ENCODE measurements around the gene CCDC152.
"Not testable (repeated sequence)": the region's sequence is repeated elsewhere in the genome, so short reads cannot be mapped to it uniquely, and the experiment has no call there.

Gene CCDC152

DNA sequence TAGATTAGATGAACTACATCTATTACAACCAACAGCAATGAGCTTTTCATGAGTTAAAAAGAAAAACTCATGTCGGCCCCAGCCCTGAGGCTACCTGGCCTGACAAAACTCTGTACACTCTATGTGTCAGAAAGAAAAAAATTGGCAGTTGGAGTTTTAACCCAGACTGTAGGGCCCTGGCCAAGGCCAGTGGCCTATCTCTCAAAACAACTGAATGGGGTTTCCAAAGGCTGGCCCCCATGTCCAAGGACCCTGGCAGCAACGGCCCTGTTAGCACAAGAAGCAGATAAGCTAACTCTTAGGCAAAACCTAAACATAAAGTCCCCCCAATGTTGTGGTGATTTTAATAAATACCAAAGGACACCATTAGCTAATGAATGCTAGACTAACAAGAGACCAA is 59.9 kb downstream of the CCDC152 start:
- DNase-seq = not testable (repeated sequence)

DNA sequence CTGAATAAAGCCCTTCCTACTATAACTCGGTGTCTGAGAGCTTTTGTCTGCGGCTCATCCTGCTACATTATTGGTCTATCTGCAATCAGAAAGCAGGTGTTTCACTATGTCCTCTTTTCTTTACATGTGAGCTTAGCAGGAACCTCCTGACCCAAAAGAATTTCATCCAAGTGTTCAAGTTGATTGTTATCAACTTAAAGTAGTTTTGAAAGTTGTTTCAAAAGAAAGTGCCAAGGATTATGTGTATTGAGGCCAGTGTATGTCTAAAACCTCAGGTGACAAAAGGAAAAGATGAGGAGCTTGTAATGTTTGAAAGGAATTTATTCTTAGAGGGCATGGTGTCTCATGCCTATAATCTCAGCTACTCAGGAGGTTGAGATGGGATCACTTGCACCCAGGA is 63.1 kb downstream of the CCDC152 start:
- DNase-seq = no peak

DNA sequence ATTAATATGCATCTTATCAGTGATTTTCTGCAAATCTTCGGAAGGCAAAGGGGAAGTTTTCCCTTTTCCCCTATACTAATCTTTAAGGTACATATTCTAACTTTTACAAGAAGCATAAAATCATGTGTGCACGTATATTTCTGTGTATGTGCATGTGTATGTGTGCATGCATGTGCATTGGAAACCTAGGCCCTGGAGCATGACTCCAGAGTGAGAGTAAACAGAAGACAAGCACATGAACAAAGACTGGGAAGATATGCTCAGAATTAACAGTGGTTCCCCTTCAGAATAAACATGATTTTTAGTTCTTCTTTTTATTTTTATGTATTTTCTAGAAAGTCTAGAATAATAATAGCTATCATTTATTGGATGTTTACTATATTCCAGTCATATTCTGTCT is 65.9 kb downstream of the CCDC152 start:
- no peak for DNase-seq

DNA sequence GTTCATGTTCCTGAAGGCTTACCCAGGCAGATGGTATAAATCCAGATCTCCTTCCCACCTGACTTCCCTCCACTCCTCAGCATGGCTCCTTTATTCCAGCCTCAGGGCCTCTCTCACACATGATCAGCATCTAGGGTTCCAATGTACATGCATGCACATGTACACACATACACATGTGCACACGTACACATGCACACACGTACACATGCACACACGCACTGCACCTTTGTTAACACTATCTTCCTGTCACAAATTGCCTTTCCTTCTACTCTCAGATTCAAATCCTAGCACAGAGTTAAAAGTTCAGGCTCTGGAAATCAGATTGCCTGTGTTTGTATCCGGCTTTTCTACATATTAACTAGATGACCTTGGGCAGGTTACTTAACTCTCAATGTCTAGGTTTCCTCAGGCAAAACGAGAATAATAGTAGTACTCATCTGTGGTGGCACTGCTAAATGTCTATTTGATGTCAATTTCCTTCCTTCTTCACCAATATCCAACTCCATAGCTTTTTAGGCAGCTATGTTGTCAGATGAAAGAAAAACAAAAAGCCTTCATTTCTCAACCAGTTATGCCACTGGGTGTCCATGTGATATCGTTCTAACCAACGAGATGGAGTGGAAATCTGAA is 67.8 kb downstream of the CCDC152 start:
- DNase-seq = no peak

DNA sequence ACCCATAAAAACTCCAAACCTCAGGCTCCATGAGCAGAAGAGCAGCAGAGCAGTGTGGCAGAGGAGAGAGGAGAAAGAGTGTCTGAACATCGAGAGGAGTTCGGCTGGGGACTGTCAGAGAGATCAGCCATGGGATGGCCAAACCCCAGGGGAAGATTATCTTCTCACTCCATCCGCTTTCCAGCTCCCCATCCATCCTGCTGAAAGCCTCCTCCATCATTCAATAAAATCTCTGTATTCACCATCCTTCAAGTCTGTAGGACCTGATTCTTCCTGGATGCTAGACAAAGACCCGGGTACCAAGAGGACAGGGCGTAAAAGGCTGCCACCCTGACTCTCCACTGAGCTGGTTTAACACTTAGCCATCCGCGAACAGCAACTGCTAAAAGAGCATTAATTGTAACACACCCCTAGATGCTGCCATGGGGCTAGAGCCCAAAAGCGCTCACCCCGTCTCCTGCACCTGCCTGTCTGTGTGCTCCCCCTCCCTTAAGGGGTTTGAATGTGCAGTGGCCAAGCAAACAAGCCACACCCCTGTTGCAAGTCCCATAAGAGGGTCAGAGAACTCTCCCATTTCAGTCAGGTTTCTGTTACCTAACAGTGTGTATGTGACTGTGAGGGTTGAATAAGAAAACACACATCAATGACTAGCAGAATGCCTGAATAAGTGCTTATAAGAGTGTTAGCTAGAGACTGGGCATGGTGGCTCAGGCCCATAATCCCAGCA is 69.0 kb downstream of the CCDC152 start:
- no peak for DNase-seq

DNA sequence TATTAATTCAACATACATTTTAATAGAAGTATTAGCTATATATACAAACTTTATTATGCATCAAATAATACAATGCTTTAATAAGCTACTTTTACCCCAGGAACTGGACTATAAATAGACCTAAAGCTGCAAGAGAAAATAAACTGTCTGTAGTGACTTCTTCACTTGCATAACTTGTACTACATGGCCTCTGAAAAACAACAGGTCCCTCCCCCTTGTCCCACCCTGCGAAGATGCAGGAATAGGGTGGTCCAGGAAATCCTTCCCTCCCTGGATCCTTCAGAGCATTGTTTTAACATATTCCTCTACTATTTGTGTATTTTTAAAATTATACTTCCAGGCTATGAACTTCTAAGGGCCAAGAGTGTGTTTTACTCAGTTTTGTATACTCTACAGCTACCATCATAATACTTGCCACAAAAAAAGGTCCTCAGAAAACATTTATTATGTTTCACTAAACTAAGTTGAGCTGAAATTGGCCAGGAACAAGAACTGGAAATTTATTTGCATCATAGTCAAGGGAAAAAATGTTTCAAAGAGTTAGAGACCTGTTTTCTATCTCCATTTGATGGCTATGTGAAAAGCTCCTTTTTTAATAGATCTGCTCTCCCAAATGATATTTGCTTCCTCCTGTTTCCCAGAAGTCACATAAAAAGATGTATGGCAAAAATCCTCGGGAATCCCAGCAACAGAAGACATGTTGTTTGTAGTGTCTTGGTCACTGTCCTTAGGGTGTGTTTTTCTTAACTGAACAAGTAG is 70.3 kb downstream of the CCDC152 start:
- DNase-seq = no peak

DNA sequence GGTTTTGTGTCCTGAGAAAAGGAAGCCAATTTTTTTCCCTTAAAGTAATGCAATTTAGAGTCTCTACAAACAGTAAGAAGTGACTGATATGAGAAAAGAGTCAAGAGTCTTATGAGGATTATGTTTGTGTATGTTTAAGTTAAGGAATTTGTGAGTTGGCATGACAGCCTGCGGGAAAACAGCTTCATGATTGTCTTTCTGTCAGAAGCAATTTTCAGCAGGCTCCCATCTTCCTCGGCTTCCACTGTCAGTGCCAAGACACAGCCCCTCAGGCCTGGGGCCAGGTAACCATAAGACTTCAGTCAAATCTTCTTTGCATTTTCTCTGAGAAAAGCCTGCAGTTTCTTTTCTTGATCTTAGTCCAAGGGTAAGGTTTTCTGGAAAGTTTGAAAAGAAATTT is 72.1 kb downstream of the CCDC152 start:
- DNase-seq = no peak

DNA sequence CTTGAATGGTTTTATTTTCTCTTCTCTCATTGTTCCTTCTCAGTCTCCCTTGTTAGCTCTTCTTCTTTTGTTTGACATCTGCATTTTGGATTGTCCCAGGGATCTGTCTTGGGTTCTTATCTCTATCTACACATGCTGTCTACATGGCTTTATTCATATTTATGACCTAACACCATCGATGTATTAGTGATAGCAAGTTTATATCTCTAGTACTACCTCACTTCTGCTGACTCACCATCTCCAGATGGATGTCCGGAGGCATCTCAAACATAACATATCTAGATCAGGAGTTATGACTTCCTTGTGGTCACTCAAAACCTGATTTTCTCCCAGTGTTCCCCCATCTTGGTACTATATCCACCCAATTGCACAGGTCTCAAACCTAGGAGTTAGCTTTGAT is 74.3 kb downstream of the CCDC152 start:
- no peak for DNase-seq

DNA sequence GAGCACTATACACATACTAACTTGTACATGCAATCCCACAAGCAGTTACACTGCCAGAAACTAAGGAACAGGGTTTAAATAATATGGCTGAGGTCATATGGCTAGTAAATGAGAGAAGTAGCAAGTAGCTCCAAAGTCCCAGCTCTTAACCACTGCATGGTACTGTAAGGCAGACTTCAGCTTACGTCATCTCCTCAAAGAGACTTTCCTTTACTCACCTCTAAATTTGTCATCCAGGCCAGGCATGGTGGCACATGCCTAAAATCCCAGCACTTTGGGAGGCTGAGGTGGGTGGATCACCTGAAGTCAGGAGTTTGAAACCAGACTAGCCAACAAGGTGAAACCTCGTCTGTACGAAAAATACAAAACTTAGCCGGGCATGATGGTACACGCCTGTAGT is 75.4 kb downstream of the CCDC152 start:
- no peak for DNase-seq

DNA sequence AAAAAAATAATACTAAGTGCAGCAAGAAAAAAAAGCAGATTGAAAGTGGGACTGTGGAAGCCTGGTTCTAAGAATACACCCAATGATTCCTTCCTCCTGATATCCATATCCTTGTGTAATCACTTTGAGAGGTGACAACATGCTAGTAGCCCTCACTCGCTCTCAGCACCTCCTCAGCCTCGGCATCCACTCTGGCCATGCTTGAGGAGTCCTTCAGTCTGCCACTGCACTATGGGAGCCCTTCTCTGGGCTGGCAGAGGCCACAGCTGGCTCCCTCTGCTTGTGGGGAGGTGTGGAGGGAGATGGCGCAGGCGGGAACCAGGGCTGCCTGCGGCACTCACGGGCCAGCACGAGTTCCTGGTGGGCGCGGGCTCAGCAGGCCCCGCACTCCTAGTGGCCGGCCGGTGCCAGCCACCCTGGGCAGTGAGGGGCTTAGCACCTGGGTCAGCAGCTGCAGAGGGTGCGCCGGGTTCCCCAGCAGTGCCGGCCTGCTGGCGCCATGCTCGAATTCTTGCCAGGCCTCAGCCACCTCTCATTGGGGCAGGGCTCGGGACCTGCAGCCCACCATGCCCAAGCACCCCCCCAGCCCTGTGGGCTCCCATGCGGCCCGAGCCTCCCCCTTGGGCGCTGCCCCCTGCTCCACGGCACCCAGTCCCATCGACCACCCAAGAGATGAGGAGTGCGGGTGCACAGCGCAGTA is 79.6 kb downstream of the CCDC152 start:
- no peak for DNase-seq

DNA sequence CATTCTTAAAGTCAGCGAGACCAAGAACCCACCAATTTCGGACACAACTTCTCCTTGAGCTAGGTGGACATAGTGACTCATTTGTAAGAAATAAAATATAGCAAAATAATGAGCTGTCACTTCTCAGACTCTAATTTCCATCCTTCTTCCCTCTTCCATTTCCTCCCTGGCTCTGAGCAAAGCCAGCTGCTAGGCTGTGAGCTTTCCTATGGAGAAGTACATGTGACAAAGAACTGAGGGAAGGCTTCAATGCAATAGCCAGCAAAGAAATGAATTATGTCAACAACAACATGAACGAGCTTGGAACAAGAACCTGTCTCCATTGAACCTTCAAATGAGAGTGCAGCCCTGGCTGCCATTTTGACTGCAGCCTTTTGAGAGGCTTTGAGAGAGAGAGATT is 81.0 kb downstream of the CCDC152 start:
- no peak for DNase-seq

DNA sequence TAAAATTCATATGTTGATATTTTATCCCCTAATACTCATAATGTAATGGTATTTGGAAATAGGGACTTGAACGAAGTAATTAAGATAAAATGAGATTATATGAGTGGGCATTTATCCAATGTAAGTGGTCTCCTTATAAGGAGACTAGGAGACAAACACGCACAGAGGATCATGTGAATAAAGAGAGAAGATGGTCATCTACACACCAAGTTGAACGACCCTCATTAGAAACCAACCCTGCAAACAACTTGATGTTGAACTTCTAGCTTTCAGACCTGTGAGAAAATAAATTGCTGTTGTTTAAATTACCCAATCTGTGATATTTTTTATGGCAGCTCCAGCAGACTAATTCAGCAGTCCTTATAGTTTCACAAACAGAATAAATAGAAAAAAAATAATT is 82.6 kb downstream of the CCDC152 start:
- no peak for DNase-seq

DNA sequence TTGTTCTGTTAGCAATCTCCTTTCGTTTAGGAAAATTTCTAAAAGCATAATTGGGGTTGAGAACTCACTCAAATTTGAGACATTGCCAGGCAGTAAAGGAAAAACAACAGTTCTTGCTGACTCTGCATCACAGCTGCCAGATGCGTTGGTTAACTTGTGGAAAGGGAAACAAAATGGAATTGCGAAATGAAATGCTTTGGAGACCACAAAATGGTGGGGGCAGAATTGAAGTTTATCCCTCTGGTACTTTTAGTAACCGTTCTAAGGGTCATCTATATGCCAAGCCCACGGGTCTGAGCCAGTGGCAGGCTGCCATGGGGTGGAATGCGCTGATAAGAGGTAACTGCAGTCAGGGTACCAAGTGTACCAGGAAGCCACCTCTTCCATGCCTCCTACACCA is 83.7 kb downstream of the CCDC152 start:
- DNase-seq = no peak

DNA sequence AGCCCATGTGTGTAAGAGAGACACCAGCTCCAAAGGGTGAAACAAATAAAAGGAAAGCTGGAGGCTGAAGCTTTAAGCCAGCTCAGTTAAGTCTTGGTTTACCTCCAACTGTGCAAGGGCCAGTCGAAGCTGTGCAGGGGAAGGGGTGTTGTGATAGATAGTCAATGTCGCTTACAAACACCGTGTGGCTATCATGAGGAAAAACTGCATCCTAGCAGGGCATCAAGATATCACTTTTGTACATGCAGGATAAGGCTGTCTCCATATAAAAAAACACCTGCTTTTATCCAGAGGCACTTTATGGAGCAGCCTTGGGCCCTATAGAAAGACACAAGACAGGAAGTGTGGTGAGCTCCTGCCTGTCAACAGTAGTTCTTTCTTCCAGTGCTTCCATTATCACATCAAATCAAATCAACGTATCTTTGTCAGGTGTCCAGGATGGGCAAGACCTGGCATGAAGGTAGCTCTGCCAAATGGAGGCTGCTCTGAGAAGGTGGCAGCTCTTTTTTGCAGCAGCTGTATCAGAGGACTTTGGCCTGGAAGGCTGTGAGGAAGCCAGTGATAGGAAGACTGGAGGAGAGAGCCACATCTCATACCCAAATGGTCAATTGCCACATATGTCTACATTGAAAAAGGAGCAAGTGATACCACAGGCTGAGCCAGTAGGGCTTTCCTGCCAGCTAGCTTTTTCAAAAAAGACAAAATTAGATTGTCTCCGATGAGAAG is 84.4 kb downstream of the CCDC152 start:
- no peak for DNase-seq

DNA sequence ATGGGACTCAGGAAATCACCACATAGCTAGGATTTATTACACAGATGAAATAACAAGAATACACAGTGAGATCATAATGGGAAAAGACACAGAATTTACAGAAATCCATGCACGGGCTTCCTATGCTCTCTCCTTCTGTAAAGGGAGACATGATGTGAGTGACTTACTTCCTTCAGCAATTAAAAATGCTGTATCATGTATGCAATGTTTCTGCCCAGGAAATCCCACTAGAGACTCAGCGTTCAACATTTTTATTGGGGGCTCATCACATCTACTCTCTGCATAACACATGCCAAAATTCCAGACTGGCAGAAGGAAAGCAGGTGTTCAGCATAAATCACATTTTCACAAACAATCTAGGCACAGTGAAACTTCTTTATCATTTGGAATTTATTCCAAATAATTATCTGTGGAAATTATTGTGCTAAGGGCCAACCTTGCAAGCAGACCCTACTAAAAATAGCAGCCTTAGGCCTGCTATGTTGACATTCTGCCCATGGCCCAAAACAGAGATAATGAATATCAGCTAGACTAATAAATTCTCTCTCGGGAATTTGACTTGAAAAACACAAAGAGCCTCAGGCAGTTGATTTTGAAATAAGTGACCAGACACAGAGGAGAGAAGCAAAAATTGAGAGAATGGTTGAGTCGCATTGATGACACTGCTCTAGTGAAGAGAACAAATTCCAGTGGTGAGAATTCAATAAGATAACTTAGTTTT is 86.5 kb downstream of the CCDC152 start:
- no peak for DNase-seq

DNA sequence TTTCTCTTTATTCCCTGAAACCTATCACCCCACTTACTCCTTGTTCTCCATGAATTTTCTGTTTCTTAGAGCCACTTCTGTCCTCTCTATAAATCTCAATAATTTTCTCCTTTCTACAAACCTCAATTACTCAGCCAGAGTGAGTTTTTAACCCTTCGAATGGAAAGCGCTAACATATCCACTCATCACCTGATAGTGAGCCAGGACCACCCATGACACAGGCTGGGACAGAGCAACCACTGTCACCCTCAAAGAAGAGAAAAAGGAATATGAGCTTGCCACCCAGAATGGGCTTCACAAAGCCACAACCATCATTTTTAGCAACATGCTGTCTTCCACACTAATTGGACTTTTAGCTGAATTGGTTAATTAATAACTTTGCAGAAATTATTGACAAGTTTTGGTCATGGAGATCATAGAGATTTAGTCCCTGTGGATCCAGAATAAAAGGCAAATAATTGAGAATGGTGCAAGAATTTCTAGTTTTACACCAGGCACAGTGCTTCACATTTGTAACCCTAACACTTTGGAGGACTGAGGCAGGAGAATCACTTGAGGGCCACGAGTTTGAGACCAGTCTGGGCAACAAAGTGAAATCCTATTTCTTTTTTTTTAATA is 87.2 kb downstream of the CCDC152 start:
- DNase-seq = no peak

DNA sequence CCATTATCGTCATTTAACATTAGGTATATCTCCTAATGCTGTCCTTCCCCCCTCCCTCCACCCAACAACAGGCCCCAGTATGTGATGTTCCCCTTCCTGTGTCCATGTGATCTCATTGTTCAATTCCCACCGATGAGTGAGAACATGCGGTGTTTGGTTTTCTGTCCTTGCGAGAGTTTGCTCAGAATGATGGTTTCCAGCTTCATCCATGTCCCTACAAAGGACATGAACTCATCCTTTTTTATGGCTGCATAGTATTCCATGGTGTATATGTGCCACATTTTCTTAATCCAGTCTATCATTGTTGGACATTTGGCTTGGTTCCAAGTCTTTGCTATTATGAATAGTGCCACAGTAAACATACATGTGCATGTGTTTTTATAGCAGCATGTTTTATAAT is 87.8 kb downstream of the CCDC152 start:
- not testable (repeated sequence) for DNase-seq

DNA sequence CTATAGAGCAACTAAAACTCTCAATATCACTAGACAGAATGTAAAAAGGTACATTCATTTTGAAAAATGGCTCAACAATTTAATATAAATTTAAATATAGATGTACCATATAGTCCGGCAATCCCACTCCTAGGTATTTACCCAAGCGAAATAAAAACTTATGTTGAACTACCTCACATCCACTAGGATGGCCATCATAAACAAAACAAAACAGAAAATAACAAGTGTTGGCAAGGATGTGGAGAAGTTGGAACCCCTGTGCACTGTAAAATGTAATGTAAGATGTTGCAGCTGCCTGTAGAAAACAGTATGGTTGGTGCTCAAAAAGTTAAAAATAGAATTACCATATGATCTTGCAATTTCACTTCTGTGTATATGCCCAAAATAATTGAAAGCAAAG is 91.9 kb downstream of the CCDC152 start:
- no peak for DNase-seq

DNA sequence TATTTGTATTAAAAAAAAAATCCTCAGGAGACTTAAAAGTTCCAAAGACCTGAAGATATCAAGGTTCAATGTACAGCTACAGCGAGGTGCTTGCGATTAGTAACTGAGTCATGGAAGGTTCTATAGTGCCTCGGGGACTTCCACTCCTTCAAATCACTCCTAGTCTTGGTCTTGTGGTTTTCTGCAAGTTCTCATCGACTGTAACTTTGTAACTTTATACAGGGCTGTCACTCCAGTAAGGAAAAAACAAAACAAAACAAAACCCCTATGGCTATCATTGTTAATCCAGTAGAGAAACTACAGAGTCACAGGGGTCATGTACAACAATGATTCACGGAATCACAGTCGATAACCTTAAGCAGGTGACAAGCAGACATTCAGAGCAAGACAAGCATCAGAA is 94.9 kb downstream of the CCDC152 start:
- no peak for DNase-seq

All from NCI-H524 treated with DMSO at 0.1 percent for 48 hours (cell line).